Measurements from ENCODE around the gene ALG9.
"Not testable (repeated sequence)": the region's sequence is repeated elsewhere in the genome, so short reads cannot be mapped to it uniquely, and the experiment has no call there.

Gene ALG9

GRCh38 chr11:111792314-111792713, 79.1 kb downstream of the ALG9 start:
- no peak for DNase-seq

- no peak for DNase-seq
These were observed 82.9 kb downstream of the ALG9 start for GRCh38 chr11:111788464-111788863.

GRCh38 chr11:111788051-111788450, 83.3 kb downstream of the ALG9 start:
- DNase-seq, result no peak

GRCh38 chr11:111785886-111786412, 85.4 kb downstream of the ALG9 start:
- no peak for DNase-seq

- DNase-seq, result no peak
These were observed 86.3 kb downstream of the ALG9 start for GRCh38 chr11:111785076-111785475.

- not testable (repeated sequence) for DNase-seq
These were observed 87.1 kb downstream of the ALG9 start for GRCh38 chr11:111784311-111784710.

GRCh38 chr11:111782109-111782741, 89.2 kb downstream of the ALG9 start:
- DNase-seq, result no peak

- no peak for DNase-seq
These were observed 92.3 kb downstream of the ALG9 start for GRCh38 chr11:111779118-111779517.

- no peak for DNase-seq
These were observed 93.3 kb downstream of the ALG9 start for GRCh38 chr11:111778047-111778558.

GRCh38 chr11:111777094-111778046, 94.0 kb downstream of the ALG9 start:
- peak; percentile 11 for DNase-seq

GRCh38 chr11:111776398-111777093, 94.8 kb downstream of the ALG9 start:
- no peak for DNase-seq

- DNase-seq, result no peak
These were observed 96.2 kb downstream of the ALG9 start for GRCh38 chr11:111774955-111775710.

- DNase-seq, result no peak
These were observed 98.8 kb downstream of the ALG9 start for GRCh38 chr11:111772535-111772934.

GRCh38 chr11:111771205-111771604, 100.2 kb downstream of the ALG9 start:
- not testable (repeated sequence) for DNase-seq

GRCh38 chr11:111770581-111771134, 100.7 kb downstream of the ALG9 start:
- no peak for DNase-seq

- no peak for DNase-seq
These were observed 104.6 kb downstream of the ALG9 start for GRCh38 chr11:111766834-111767142.

GRCh38 chr11:111765984-111766833, 105.2 kb downstream of the ALG9 start, which contains the start of gene PPP2R1B:
Gene PPP2R1B, minus strand, starts transcription at chr11:111766389. Its CDS starts 28 bp downstream, at chr11:111766361.
- DNase-seq, result peak; percentile 52

GRCh38 chr11:111765320-111765983, 105.9 kb downstream of the ALG9 start:
- DNase-seq, result no peak

- DNase-seq, result no peak
These were observed 106.8 kb downstream of the ALG9 start for GRCh38 chr11:111764621-111765020.

- DNase-seq, result no peak
These were observed 108.3 kb downstream of the ALG9 start for GRCh38 chr11:111762981-111763643.

Measured in activated T-cell treated with anti-CD3 and anti-CD28 coated beads for 4 hours (primary cell).